Right cardiac atrium (tissue), 5 donors: ENCODE data around the gene GABRR1. TPM values are rescaled to one million over a fixed set of nuclear protein-coding genes. Genes with fewer than 3 reads are reported as not detected.

Experiments
- ATAC-seq, 2 donors: fragments of 200-7000 bp; cut with Tn5 transposase; one replicate each; pipeline versions ENCODE4 v1.8.0 to v1.9.1; 2020; ENCODE audit warnings: moderate library complexity in 2 of 2, mild to moderate bottlenecking in 1 of 2
- DNase-seq, 3 donors: peaks; one replicate each; pipeline ENCODE4 v3.0.0-alpha.2; 2020
- H3K27ac ChIP-seq: one replicate; pipeline ENCODE4 v1.5.1; 2013; ENCODE audit warnings: mild to moderate bottlenecking, low read length, control low read depth, moderate library complexity
- H3K27me3 ChIP-seq: one replicate; pipeline ENCODE4 v1.6.1; 2013; ENCODE audit not compliant: control insufficient read depth, insufficient read depth
- H3K4me1 ChIP-seq: one replicate; pipeline ENCODE4 v1.6.1; 2013; ENCODE audit warnings: low read length; ENCODE audit not compliant: control insufficient read depth, insufficient read depth
- H3K4me3 ChIP-seq: one replicate; pipeline ENCODE4 v1.5.1; 2013; ENCODE audit warnings: low read length, control low read depth
- H3K9me3 ChIP-seq: one replicate; pipeline ENCODE4 v1.6.1; 2013; ENCODE audit warnings: low read length; ENCODE audit not compliant: control insufficient read depth
- WGBS: extraction: QIAGEN DNeasy Blood & Tissue Kit; methylation state at CpG from one replicate; pipeline ENCODE4 v1.1.7; 2013; 5-methylcytosine and 5-hydroxymethylcytosine counted together
- intact Hi-C, 4 donors: fragments of 100-400 bp; cut with DNase I; formaldehyde crosslinking; loops; one replicate each; pipeline versions ENCODE4 v1.11.0 to v1.14.0; 2022 to 2023
- long read RNA-seq, 4 donors: library from polyadenylated mRNA; unstranded; transcript quantifications; one replicate each; pipeline ENCODE4 v2.0.0, GENCODE V29; 2020 to 2021
- polyA plus RNA-seq: library from polyadenylated mRNA; stranded (reverse); fragments of 200-250 nt; gene quantifications from one replicate; pipeline ENCODE4 v1.2.3, GENCODE V29; 2013
- total RNA-seq, 4 donors: library from RNA; stranded (reverse); fragmentation: NEBNext Ultra II Directional; extraction: Animal tissue kit (Norgen Biotek cat#: 25700); gene quantifications; one replicate each; pipeline ENCODE4 v1.2.1, GENCODE V29; 2021
- donor health status: healthy with polysubstance abuse.
- donor health status: DM: no; HTN: yes; CAD: no.
- donor health status: DM: no; HTN: no; CAD: no.
- donor health status: DM: no; HTN: yes; CAD: no; lungs with severe emphysema.
- donor health status: DM: yes; HTN: yes; CAD: no.

GABRR1 gene
- total RNA-seq (not detected), polyA plus RNA-seq (not detected)
- long read RNA-seq, donor 1 = 0 reads
- long read RNA-seq, donor 2 = 0 reads
- long read RNA-seq, donor 3 = 0 reads
- long read RNA-seq, donor 4 = 0 reads

GRCh38 chr6:89217299-89217910, at the start of gene GABRR1:
GABRR1 (minus strand) TSS chr6:89217358; CDS start chr6:89217322, 36 bp downstream.
- WGBS = 41% methylated on average over 10 of the region's 10 CpGs
- intact Hi-C loops = no loop called here
- H3K9me3 ChIP-seq = no peaks in the 10 kb centered on the region
- DNase-seq (no peak), ATAC-seq (no peak)
- H3K4me1 ChIP-seq = no peaks in the 10 kb centered on the region
- H3K4me3 ChIP-seq = no peak within 1 kb of the TSS
- H3K27me3 ChIP-seq = no peaks in the 10 kb centered on the region
- H3K27ac ChIP-seq = no peak within 1 kb of the TSS

- H3K27me3 ChIP-seq = no peaks in the 10 kb centered on the region
- H3K27ac ChIP-seq = no peak overlapping the region
- H3K9me3 ChIP-seq = no peaks in the 10 kb centered on the region
- H3K4me3 ChIP-seq = no peak overlapping the region
- WGBS = 96% methylated on average over 20 of the region's 20 CpGs
- intact Hi-C loops = no loop called here
- ATAC-seq (no peak), DNase-seq (no peak)
- no peaks in the 10 kb centered on the region for H3K4me1 ChIP-seq
These were observed 47.1 kb upstream of the GABRR1 start for GRCh38 chr6:89264296-89264695.

GRCh38 chr6:89260832-89261231, 43.7 kb upstream of the GABRR1 start:
- ATAC-seq (peak in 1 of 2 donors; percentile 19), DNase-seq (no peak)
- Histone ChIP-seq H3K9me3 (no peaks in the 10 kb centered on the region), H3K27ac (no peak overlapping the region), H3K27me3 (no peaks in the 10 kb centered on the region), H3K4me3 (no peak overlapping the region), H3K4me1 (no peaks in the 10 kb centered on the region)
- intact Hi-C loops = no loop called here
- 25% methylated on average over 5 of the region's 5 CpGs for WGBS

- Histone ChIP-seq H3K27me3 (no peaks in the 10 kb centered on the region), H3K9me3 (no peaks in the 10 kb centered on the region), H3K4me1 (no peaks in the 10 kb centered on the region), H3K27ac (no peak overlapping the region), H3K4me3 (no peak overlapping the region)
- ATAC-seq (peak in 1 of 2 donors; percentile 29), DNase-seq (no peak)
- intact Hi-C loops = no loop called here
- WGBS = 44% methylated on average over 4 of the region's 4 CpGs
These were observed 43.2 kb upstream of the GABRR1 start for GRCh38 chr6:89260310-89260709.

- no peak overlapping the region for H3K4me3 ChIP-seq
- WGBS = 69% methylated on average over 3 of the region's 3 CpGs
- no peaks in the 10 kb centered on the region for H3K4me1 ChIP-seq
- DNase-seq = no peak
- intact Hi-C loops = no loop called here
- ATAC-seq = no peak
- H3K9me3 ChIP-seq = no peaks in the 10 kb centered on the region
- H3K27me3 ChIP-seq = no peaks in the 10 kb centered on the region
- no peak overlapping the region for H3K27ac ChIP-seq
These were observed 41.8 kb upstream of the GABRR1 start for GRCh38 chr6:89258912-89259311.

- Histone ChIP-seq H3K9me3 (no peaks in the 10 kb centered on the region), H3K27ac (no peak overlapping the region), H3K4me3 (no peak overlapping the region), H3K27me3 (no peaks in the 10 kb centered on the region), H3K4me1 (no peaks in the 10 kb centered on the region)
- WGBS = 83% methylated on average over 4 of the region's 4 CpGs
- no peak for DNase-seq
- ATAC-seq = no peak
- intact Hi-C loops = no loop called here
These were observed 40.6 kb upstream of the GABRR1 start for GRCh38 chr6:89257781-89258180.

- WGBS = 91% methylated on average over 6 of the region's 6 CpGs
- ATAC-seq = no peak
- H3K27me3 ChIP-seq = no peaks in the 10 kb centered on the region
These were observed 40.2 kb upstream of the GABRR1 start for GRCh38 chr6:89257346-89257745.

GRCh38 chr6:89255417-89255816, 38.3 kb upstream of the GABRR1 start:
- Histone ChIP-seq H3K27me3 (no peaks in the 10 kb centered on the region), H3K4me3 (no peak overlapping the region), H3K4me1 (no peaks in the 10 kb centered on the region), H3K27ac (no peak overlapping the region), H3K9me3 (no peaks in the 10 kb centered on the region)
- intact Hi-C loops = no loop called here
- DNase-seq (no peak), ATAC-seq (no peak)
- 96% methylated on average over 4 of the region's 4 CpGs for WGBS

More at GRCh38 chr6:89257346-89257745, 40.2 kb upstream of the GABRR1 start:
- H3K4me3 ChIP-seq = no peak overlapping the region
- H3K4me1 ChIP-seq = no peaks in the 10 kb centered on the region
- H3K27ac ChIP-seq = no peak overlapping the region
- intact Hi-C loops = no loop called here
- no peaks in the 10 kb centered on the region for H3K9me3 ChIP-seq
- DNase-seq = no peak

GRCh38 chr6:89254569-89254968, 37.4 kb upstream of the GABRR1 start:
- ATAC-seq = no peak
- intact Hi-C loops = no loop called here
- no peaks in the 10 kb centered on the region for H3K4me1 ChIP-seq

GRCh38 chr6:89252907-89253306, 35.7 kb upstream of the GABRR1 start:
- intact Hi-C loops = no loop called here
- Histone ChIP-seq H3K9me3 (no peaks in the 10 kb centered on the region), H3K27ac (no peak overlapping the region), H3K27me3 (no peaks in the 10 kb centered on the region), H3K4me3 (no peak overlapping the region), H3K4me1 (no peaks in the 10 kb centered on the region)
- WGBS = 79% methylated on average over 2 of the region's 2 CpGs
- DNase-seq (no peak), ATAC-seq (no peak)

More at GRCh38 chr6:89254569-89254968, 37.4 kb upstream of the GABRR1 start:
- no peaks in the 10 kb centered on the region for H3K27me3 ChIP-seq
- no peak overlapping the region for H3K4me3 ChIP-seq
- no peak overlapping the region for H3K27ac ChIP-seq
- no peaks in the 10 kb centered on the region for H3K9me3 ChIP-seq
- no peak for DNase-seq

GRCh38 chr6:89251976-89252375, 34.8 kb upstream of the GABRR1 start:
- no peak for DNase-seq
- Histone ChIP-seq H3K4me1 (no peaks in the 10 kb centered on the region), H3K4me3 (no peak overlapping the region), H3K9me3 (no peaks in the 10 kb centered on the region), H3K27me3 (no peaks in the 10 kb centered on the region), H3K27ac (no peak overlapping the region)
- intact Hi-C loops = no loop called here
- 95% methylated on average over 10 of the region's 10 CpGs for whole genome bisulfite sequencing
- ATAC-seq = no peak

- intact Hi-C loops = no loop called here
- WGBS = 81% methylated on average over 2 of the region's 2 CpGs
- ATAC-seq = no peak
- no peaks in the 10 kb centered on the region for H3K27me3 ChIP-seq
- no peaks in the 10 kb centered on the region for H3K4me1 ChIP-seq
- no peaks in the 10 kb centered on the region for H3K9me3 ChIP-seq
- no peak overlapping the region for H3K27ac ChIP-seq
- DNase-seq = no peak
- no peak overlapping the region for H3K4me3 ChIP-seq
These were observed 34.0 kb upstream of the GABRR1 start for GRCh38 chr6:89251170-89251569.
